Prostate gland (tissue), 2 donors: ENCODE data around the gene SBNO2. TPM values are rescaled to one million over a fixed set of nuclear protein-coding genes. Genes with fewer than 3 reads are reported as not detected.
"Not testable (repeated sequence)": the region's sequence is repeated elsewhere in the genome, so short reads cannot be mapped to it uniquely, and the experiment has no call there.

ENCODE experiments used
- DNase-seq: peaks from one replicate; pipeline ENCODE4 v3.0.0-alpha.2; 2019; ENCODE audit warnings: low spot score
- H3K27ac ChIP-seq, 2 donors: fragments of 200-600 bp; sonication (generic); 2 replicates each; pipeline ENCODE4 v1.5.1; 2017 to 2019
- H3K27me3 ChIP-seq: fragments of 200-600 bp; sonication (generic); replicated peaks from 2 replicates; pipeline ENCODE4 v1.5.1; 2019; ENCODE audit not compliant: insufficient read depth
- H3K36me3 ChIP-seq, 2 donors: fragments of 200-600 bp; sonication (generic); 1 replicate in 1 of 2; 2 replicates in 1 of 2; pipeline versions ENCODE4 v1.5.1 to v1.8.1; 2017 to 2019
- H3K4me1 ChIP-seq: fragments of 200-600 bp; sonication (generic); replicated peaks from 2 replicates; pipeline ENCODE4 v1.5.1; 2019
- H3K4me3 ChIP-seq, 2 donors: fragments of 200-600 bp; sonication (generic); 2 replicates each; pipeline ENCODE4 v1.5.1; 2017 to 2019
- H3K9me3 ChIP-seq: fragments of 200-600 bp; sonication (generic); 2 replicates; pipeline ENCODE4 v1.5.1; 2017
- CTCF ChIP-seq, 4 experiments: fragments of 200-600 bp in 2 of 4; fragments of 450-650 bp in 2 of 4; sonication (generic) in 2 of 4; IDR thresholded peaks; 1 replicate in 3 of 4; 2 replicates in 1 of 4; pipeline ENCODE4 v1.5.1; 2016 to 2019; ENCODE audit warnings: antibody characterized with exemption in 4 of 4, mild to moderate bottlenecking in 2 of 4, moderate library complexity in 2 of 4
- POLR2A ChIP-seq: fragments of 450-650 bp; IDR thresholded peaks from one replicate; pipeline ENCODE4 v1.6.1; 2016; ENCODE audit warnings: antibody characterized with exemption, mild to moderate bottlenecking
- POLR2AphosphoS5 ChIP-seq: sonication (generic); formaldehyde crosslinking; IDR thresholded peaks from one replicate; pipeline ENCODE4 v1.6.1; 2017; ENCODE audit warnings: antibody characterized with exemption
- WGBS: methylation state at CpG from one replicate; pipeline ENCODE4 v1.1.5; 2018; 5-methylcytosine and 5-hydroxymethylcytosine counted together
- intact Hi-C: fragments of 100-400 bp; cut with DNase I; formaldehyde crosslinking; loops from one replicate; pipeline ENCODE4 v1.14.2; 2022
- total RNA-seq, 2 donors: library from RNA; depleted of rRNA; stranded (reverse); fragments of >200 nt; gene quantifications; one replicate each; pipeline ENCODE4 v1.1.0, GENCODE V29; 2016

Gene SBNO2
- total RNA-seq, 2 donors from 2014 or later = 32.5 to 79.9 TPM

DNA sequence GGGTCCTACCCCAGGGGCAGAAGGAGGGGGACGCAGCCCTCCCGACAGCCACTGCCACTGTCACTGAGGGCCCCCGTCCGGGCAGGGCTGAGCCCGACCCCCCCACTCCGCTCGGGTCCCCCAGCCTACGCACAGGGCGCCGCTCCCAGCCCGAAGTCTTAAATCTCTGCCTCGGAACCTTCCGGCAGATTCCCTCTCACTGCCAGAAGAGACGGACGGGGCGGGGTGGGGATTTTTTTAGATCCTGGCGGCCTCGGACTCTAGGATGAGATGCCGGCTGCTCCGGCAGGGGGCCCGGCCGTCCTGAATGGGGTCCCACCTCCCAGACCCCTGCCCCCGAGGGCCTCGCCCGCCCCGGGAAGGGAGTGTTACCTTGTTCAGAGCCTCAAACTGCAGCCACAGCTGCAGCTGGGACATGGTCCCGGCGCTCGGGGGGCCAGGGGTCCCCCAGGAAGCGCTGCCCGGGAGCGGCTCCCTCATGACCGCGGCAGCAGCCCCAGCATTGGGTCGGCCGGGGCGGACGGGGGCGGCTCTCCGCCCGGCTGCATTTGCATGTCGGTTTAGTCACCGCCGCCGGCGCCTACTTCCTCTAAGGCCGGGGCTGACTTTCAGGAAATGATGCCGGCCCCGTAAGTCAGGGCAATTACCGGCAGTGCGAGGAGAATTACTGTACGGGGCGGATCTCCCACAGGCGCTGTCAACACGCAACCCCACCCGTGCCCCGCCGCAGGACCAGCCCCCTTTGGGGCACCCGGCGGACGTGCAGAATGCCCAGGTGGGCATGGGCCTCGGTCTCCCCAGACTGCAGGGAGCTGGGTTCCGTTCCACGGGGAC, 42.1 kb downstream of the SBNO2 start:
- DNase-seq = peak; percentile 83
- no peaks in the 10 kb centered on the region for H3K27me3 ChIP-seq
- H3K9me3 ChIP-seq = no peaks in the 10 kb centered on the region
- H3K4me1 ChIP-seq = peaks cover 29% of the 10 kb centered on the region
- H3K4me3 ChIP-seq = peak overlapping the region; percentile 39 to 54
- intact Hi-C loops = loop anchor here (5.0 kb wide), 1 partner anchor 40 kb away; the partner anchor contains the start of gene SBNO2
- WGBS = 2% methylated on average over 32 of the region's 64 CpGs
- TF ChIP-seq POLR2AphosphoS5 (peak; percentile 78), CTCF (IDR thresholded peaks at IDR 0.05) (peak in 2 of 4 experiments; percentile 5 to 12), POLR2A (peak; percentile 82)
- peak overlapping the region; percentile 83 to 89 for H3K27ac ChIP-seq
- peaks cover 0 to 5% of the 10 kb centered on the region in 2 donors for H3K36me3 ChIP-seq

DNA sequence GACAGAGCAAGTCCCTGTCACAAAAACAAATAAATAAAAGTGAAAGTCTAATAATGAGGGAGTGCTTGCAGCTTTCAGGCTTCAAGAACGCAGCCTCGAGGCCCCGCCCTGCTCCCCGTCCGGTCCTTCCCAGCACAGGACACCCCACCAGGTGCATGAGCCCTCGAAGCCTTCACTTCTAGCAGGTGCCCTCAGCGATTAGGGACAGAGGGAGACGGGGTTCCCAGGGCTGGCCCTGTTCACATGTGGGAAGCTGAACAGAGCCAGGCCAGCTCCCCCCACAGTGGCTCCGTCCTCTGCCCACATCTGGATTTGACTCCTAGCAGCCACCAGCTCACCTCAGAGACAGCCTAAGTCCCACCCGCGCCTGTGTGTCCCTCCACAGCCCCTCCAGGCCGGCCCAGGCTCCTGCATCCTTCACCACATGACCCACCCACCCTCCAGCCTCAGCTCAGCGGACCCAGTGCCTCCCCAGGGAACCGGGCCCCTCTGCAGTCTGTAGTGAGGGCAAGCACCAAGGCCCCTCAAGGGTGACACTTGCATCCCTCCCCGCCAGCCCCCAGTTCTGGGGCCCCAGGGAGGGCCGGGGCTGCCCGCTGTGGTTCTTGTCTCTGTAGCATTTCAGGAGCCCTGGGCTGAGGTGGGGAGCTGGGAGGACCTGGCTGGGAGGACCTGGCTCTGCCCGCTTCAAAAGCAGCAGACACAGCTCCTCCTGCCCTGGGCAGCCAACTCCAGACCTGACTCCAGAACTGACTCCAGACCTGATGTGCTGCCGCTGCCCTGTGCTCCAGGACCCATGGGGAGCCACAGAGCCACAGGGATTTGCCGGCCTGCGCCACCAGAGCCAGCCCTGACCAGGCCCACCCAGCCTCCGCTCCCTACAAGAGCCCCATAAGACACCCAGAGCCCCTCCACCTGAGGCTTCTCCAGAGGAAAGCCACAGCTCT, 43.0 kb downstream of the SBNO2 start:
- peak overlapping the region; percentile 83 to 89 for H3K27ac ChIP-seq
- intact Hi-C loops = loop anchor here (5.0 kb wide), 1 partner anchor 41 kb away; the partner anchor contains the start of gene SBNO2
- WGBS = 59% methylated on average over 19 of the region's 22 CpGs
- DNase-seq = no peak
- peak overlapping the region; percentile 39 to 54 for H3K4me3 ChIP-seq
- peaks cover 29% of the 10 kb centered on the region for H3K4me1 ChIP-seq
- no peaks in the 10 kb centered on the region for H3K9me3 ChIP-seq
- TF ChIP-seq POLR2A = peak; percentile 26
- no peak for TF ChIP-seq CTCF (IDR thresholded peaks at IDR 0.05)
- no peaks in the 10 kb centered on the region for H3K27me3 ChIP-seq
- H3K36me3 ChIP-seq = peaks cover 0 to 7% of the 10 kb centered on the region in 2 donors

DNA sequence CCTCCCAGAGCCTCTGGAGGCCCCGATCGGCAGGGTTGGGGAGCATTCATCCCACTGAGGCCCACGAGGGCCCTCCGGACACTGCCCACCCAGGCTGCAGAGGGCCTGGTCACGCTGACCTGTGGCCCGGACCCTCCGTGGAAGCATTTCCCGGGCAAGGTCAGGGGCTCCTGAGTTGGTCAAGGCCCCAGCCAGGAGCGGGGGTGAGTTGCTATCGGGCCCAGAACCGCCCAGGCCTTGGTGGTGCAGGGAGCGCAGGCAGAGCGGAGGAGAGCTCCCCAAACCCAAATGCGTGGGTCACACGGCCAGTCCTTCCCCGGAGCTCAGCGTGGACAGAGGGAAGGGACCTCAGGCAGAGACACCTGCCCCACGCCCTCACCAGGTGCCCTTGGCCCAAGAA, 44.5 kb downstream of the SBNO2 start:
- H3K27me3 ChIP-seq = no peaks in the 10 kb centered on the region
- peaks cover 0 to 7% of the 10 kb centered on the region in 2 donors for H3K36me3 ChIP-seq
- TF ChIP-seq POLR2A (no peak), POLR2AphosphoS5 (no peak), CTCF (IDR thresholded peaks at IDR 0.05) (no peak)
- no peak overlapping the region for H3K27ac ChIP-seq
- no peak overlapping the region for H3K4me3 ChIP-seq
- intact Hi-C loops = no loop called here
- peaks cover 29% of the 10 kb centered on the region for H3K4me1 ChIP-seq
- no peaks in the 10 kb centered on the region for H3K9me3 ChIP-seq
- WGBS = 93% methylated on average over 16 of the region's 18 CpGs
- DNase-seq = no peak

DNA sequence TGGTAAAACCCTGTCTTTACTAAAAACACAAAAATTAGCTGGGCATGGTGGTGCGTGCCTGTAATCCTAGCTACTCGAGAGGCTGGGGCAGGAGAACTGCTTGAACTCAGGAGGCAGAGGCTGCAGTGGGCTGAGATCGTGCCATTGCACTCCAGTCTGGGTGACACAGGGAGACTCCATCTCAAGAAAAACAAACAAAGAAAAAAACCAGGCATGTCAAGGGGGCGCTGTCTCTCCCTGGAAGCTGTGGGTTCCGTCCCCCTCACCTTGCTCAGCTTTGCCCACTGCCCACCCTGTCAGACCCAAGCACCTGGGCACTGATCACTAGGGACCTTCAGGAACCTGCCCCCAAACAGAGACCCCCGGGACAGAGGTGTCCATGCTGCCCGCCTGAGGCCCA, 45.0 kb downstream of the SBNO2 start:
- intact Hi-C loops, H3K27me3 ChIP-seq, H3K4me3 ChIP-seq, H3K9me3 ChIP-seq, H3K36me3 ChIP-seq, DNase-seq, H3K27ac ChIP-seq: not testable (repeated sequence)
- 95% methylated on average over 7 of the region's 7 CpGs for WGBS
- H3K4me1 ChIP-seq = peaks cover 29% of the 10 kb centered on the region

DNA sequence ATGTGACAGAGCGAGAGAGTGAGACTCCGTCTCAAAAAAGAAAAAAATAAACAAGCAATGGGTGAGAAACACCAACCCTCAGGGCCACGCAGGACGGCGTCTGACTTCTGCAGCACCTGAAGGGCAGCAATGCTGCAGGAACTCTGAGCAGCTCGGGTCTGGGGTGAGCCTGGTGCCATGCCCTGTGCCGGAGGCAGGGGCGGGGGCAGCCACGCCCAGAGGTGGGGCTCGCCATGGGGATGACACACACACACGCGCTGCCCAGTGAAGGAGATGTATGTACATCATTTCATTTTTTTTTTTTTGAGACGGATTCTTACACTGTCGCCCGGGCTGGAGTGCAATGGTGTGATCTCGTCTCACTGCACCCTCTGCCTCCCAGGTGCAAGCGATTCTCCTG, 46.0 kb downstream of the SBNO2 start:
- Histone ChIP-seq H3K36me3 (peaks cover 7 to 8% of the 10 kb centered on the region in 2 donors), H3K4me1 (peaks cover 27% of the 10 kb centered on the region), H3K27ac (no peak overlapping the region), H3K27me3 (no peaks in the 10 kb centered on the region), H3K4me3 (no peak overlapping the region), H3K9me3 (no peaks in the 10 kb centered on the region)
- no peak for DNase-seq
- intact Hi-C loops = no loop called here
- no peak for TF ChIP-seq CTCF (IDR thresholded peaks at IDR 0.05)
- TF ChIP-seq POLR2A = no peak
- no peak for TF ChIP-seq POLR2AphosphoS5
- WGBS = 92% methylated on average over 17 of the region's 17 CpGs
